ENCODE measurements around the gene STEAP1. TPM values are rescaled to one million over a fixed set of nuclear protein-coding genes. Genes with fewer than 3 reads are reported as not detected.

Gene STEAP1
- total RNA-seq, 4 donors from 2014 or later: 4.1 to 36.4 (median 18.6) TPM

DNA sequence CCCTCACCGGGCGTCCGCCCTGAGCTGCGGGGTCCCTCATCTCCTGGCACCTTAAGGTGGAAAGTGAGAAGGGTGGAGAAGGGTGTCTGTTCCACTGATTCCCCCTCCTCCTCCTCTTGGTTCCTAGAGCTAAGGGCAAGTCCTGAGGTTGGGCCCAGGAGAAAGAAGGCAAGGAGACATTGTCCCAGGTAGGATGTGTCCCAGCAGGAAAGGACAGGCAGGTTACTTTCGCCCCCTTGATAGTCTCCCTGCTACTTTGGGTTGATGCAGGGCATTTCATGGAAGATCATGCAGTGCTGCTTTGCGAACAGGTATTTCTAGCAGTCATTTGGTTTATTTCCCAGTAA is 57.9 kb downstream of the STEAP1 start:
- DNase-seq: no peak
- in situ Hi-C loops (cut with MboI; ENCODE audit: low pct_ligation_motif_present in 1 of 4, low pct_unique_long_range_greater_than_20kb in 1 of 4, low sequenced_read_pairs in 3 of 4): no loop called here

DNA sequence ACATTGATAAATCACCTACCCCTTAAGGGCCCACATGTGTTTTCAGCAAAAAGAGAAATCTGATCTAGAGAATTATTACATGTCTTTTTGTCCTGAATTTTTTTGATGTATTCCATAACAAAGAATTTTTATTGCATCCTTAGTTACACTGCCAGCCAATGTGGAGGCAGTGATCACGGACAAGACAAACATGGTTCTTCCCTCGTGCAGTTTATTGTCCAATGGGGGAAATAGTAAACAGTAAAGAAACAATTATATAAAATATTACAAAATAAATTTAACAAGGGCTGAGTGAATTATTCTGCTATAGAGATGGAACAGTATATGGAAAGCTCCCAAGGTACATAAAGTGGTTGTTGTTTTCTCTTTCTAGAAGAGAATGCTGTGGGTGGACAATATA is 59.3 kb downstream of the STEAP1 start:
- Histone ChIP-seq H3K9me3 (no peaks in the 10 kb centered on the region), H3K4me3 (no peak overlapping the region), H3K36me3 (no peaks in the 10 kb centered on the region), H3K27ac (peak overlapping the region in 1 of 4 donors; percentile 90), H3K4me1 (peaks cover 0 to 15% (median 1%) of the 10 kb centered on the region in 4 donors), H3K27me3 (peaks cover 6% of the 10 kb centered on the region)
- in situ Hi-C loops (cut with MboI; ENCODE audit: low pct_ligation_motif_present in 1 of 4, low pct_unique_long_range_greater_than_20kb in 1 of 4, low sequenced_read_pairs in 3 of 4) (no loop called here), intact Hi-C loops (cut with DNase I; ENCODE audit: low total_unique reads) (no loop called here)
- TF ChIP-seq POLR2A (IDR thresholded peaks at IDR 0.05) (no peak), EP300 (IDR thresholded peaks at IDR 0.05; ENCODE audit: low read depth) (no peak), POLR2AphosphoS5 (IDR thresholded peaks at IDR 0.05) (no peak)
- TF ChIP-seq, protein P1, sequence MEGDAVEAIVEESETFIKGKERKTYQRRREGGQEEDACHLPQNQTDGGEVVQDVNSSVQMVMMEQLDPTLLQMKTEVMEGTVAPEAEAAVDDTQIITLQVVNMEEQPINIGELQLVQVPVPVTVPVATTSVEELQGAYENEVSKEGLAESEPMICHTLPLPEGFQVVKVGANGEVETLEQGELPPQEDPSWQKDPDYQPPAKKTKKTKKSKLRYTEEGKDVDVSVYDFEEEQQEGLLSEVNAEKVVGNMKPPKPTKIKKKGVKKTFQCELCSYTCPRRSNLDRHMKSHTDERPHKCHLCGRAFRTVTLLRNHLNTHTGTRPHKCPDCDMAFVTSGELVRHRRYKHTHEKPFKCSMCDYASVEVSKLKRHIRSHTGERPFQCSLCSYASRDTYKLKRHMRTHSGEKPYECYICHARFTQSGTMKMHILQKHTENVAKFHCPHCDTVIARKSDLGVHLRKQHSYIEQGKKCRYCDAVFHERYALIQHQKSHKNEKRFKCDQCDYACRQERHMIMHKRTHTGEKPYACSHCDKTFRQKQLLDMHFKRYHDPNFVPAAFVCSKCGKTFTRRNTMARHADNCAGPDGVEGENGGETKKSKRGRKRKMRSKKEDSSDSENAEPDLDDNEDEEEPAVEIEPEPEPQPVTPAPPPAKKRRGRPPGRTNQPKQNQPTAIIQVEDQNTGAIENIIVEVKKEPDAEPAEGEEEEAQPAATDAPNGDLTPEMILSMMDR (IDR thresholded peaks at IDR 0.05): no peak
- WGBS, 2 donors (ENCODE audit: low coverage in 1 of 2): 52% methylated on average over 2 of the region's 2 CpGs
- no peak for DNase-seq

More for the DNA sequence above, 57.9 kb downstream of the STEAP1 start:
- intact Hi-C loops (cut with DNase I; ENCODE audit: low total_unique reads): no loop called here
- peaks cover 6% of the 10 kb centered on the region for H3K27me3 ChIP-seq
- TF ChIP-seq, protein P1 (IDR thresholded peaks at IDR 0.05): no peak
- no peak for TF ChIP-seq EP300 (IDR thresholded peaks at IDR 0.05; ENCODE audit: low read depth)
- no peak for TF ChIP-seq POLR2AphosphoS5 (IDR thresholded peaks at IDR 0.05)
- TF ChIP-seq POLR2A (IDR thresholded peaks at IDR 0.05): no peak
- no peaks in the 10 kb centered on the region for H3K9me3 ChIP-seq
- no peaks in the 10 kb centered on the region for H3K36me3 ChIP-seq
- H3K27ac ChIP-seq: peak overlapping the region; percentile 84 to 90 (median 87)
- peaks cover 0 to 15% (median 1%) of the 10 kb centered on the region in 4 donors for H3K4me1 ChIP-seq
- H3K4me3 ChIP-seq: peak overlapping the region; percentile 60 to 83 (median 63)
- 18 to 30% methylated on average over 2 to 6 of the region's 6 CpGs for WGBS, 2 donors (ENCODE audit: low coverage in 1 of 2)

Other genes with a start within 250 kb of the STEAP1 start
- 10 to 100 TPM in 3 of 4 donors, 1 to 10 TPM in 1; 9.2 to 42.9 (median 27.9) TPM for gene STEAP2, start 57.3 kb downstream of the STEAP1 start, total RNA-seq
- gene CFAP69, start 90.7 kb downstream of the STEAP1 start, total RNA-seq: 1 to 10 TPM; 1.4 to 6.8 (median 4.5) TPM
- not detected for gene FAM237B, start 166.8 kb downstream of the STEAP1 start, total RNA-seq
- 10 to 100 TPM in 3 of 4 donors, 1 to 10 TPM in 1; 1.5 to 71.0 (median 19.6) TPM for gene GTPBP10, start 192.2 kb downstream of the STEAP1 start, total RNA-seq
- gene CLDN12, start 249.0 kb downstream of the STEAP1 start, total RNA-seq: 10 to 100 TPM in 3 of 4 donors, 1 to 10 TPM in 1; 4.2 to 42.2 (median 33.6) TPM